IMR-90 (cell line): ENCODE data around the gene ANO7. TPM values are rescaled to one million over a fixed set of nuclear protein-coding genes. Genes with fewer than 3 reads are reported as not detected.

ENCODE experiments used
- ATAC-seq: fragments of 200-7000 bp; cut with Tn5 transposase; 2 replicates; pipeline ENCODE4 v1.9.1; 2020; ENCODE audit warnings: low read depth, mild to moderate bottlenecking, moderate library complexity
- BruUV-seq: library from RNA; stranded (reverse); fragments of 400-500 nt; replicated peaks from 2 replicates; lab custom pipeline; 2021; lab: Mats Ljungman, UMichigan
- CTCF ChIA-PET: fragments of 300-600 bp; formaldehyde crosslinking; extraction: SDS; loops from one replicate; lab custom pipeline; 2021; ENCODE audit warnings: antibody characterized with exemption; lab: Yijun Ruan, JAX
- POLR2A ChIA-PET: fragments of 300-600 bp; sonication (Branson Sonifier 250); formaldehyde crosslinking; loops from one replicate; lab custom pipeline; 2022; ENCODE audit warnings: antibody characterized with exemption; ENCODE audit not compliant: unreplicated experiment; lab: Charles Lee
- DNase-seq: peaks from one replicate; pipeline ENCODE4 v3.0.0; 2013
- H2AFZ ChIP-seq: replicated peaks from 2 replicates; pipeline ENCODE3; 2013; ENCODE audit warnings: low read length, mild to moderate bottlenecking; ENCODE audit not compliant: poor library complexity
- H2AK5ac ChIP-seq: 2 replicates; pipeline ENCODE4 v1.6.1; 2013; ENCODE audit warnings: low read depth, low read length, inconsistent platforms
- H2AK9ac ChIP-seq: replicated peaks from 2 replicates; pipeline ENCODE3; 2013; ENCODE audit warnings: mild to moderate bottlenecking, low read depth, low read length, moderate library complexity; ENCODE audit not compliant: poor library complexity
- H2BK120ac ChIP-seq: 2 replicates; pipeline ENCODE4 v1.6.1; 2013; ENCODE audit warnings: low read depth, low read length, inconsistent platforms
- H2BK15ac ChIP-seq: 3 replicates; pipeline ENCODE4 v1.6.1; 2013; ENCODE audit warnings: low read depth, low read length, inconsistent platforms
- H2BK20ac ChIP-seq: 2 replicates; pipeline ENCODE4 v1.6.1; 2013; ENCODE audit warnings: low read depth, mild to moderate bottlenecking, inconsistent platforms, low read length, moderate library complexity
- H2BK5ac ChIP-seq: 2 replicates; pipeline ENCODE4 v1.6.1; 2013; ENCODE audit warnings: mild to moderate bottlenecking, low read depth, low read length, inconsistent platforms; ENCODE audit not compliant: poor library complexity, severe bottlenecking
- H3K14ac ChIP-seq: replicated peaks from 2 replicates; pipeline ENCODE4 v1.6.1; 2013; ENCODE audit warnings: low read depth, low read length, inconsistent platforms
- H3K18ac ChIP-seq: 2 replicates; pipeline ENCODE4 v1.6.1; 2013; ENCODE audit warnings: low read depth, low read length, control low read depth
- H3K23ac ChIP-seq: 2 replicates; pipeline ENCODE4 v1.6.1; 2013; ENCODE audit warnings: low read depth, low read length, inconsistent platforms
- H3K27ac ChIP-seq: 2 replicates; pipeline ENCODE4 v1.5.1; 2013; ENCODE audit warnings: mild to moderate bottlenecking, control low read depth, low read length; ENCODE audit not compliant: insufficient read depth
- H3K27me3 ChIP-seq: 2 replicates; pipeline ENCODE4 v1.6.1; 2013; ENCODE audit warnings: low read length; ENCODE audit not compliant: control insufficient read depth, insufficient read depth
- H3K36me3 ChIP-seq: 2 replicates; pipeline ENCODE4 v1.6.1; 2013; ENCODE audit warnings: low read length, mixed read lengths; ENCODE audit not compliant: control insufficient read depth, insufficient read depth
- H3K4ac ChIP-seq: 2 replicates; pipeline ENCODE4 v1.6.1; 2013; ENCODE audit warnings: low read depth, low read length, inconsistent platforms
- H3K4me1 ChIP-seq: 2 replicates; pipeline ENCODE4 v1.6.1; 2013; ENCODE audit warnings: low read length, mixed read lengths; ENCODE audit not compliant: control insufficient read depth, insufficient read depth
- H3K4me2 ChIP-seq: 2 replicates; pipeline ENCODE4 v1.6.1; 2013; ENCODE audit warnings: low read depth, mild to moderate bottlenecking, control low read depth, low read length, moderate library complexity
- H3K4me3 ChIP-seq: 2 replicates; pipeline ENCODE4 v1.5.1; 2013; ENCODE audit warnings: low read depth, mild to moderate bottlenecking, control low read depth, low read length, moderate library complexity; ENCODE audit not compliant: insufficient read depth
- H3K56ac ChIP-seq: 2 replicates; pipeline ENCODE4 v1.6.1; 2013; ENCODE audit warnings: low read length, inconsistent platforms; ENCODE audit not compliant: insufficient read depth; ENCODE audit errors: extremely low read depth
- H3K79me1 ChIP-seq, 2 experiments: 2 replicates each; pipeline ENCODE4 v1.6.1; 2013; ENCODE audit warnings: low read length in 2 of 2, inconsistent platforms in 1 of 2, low read depth in 1 of 2
- H3K9ac ChIP-seq: 2 replicates; pipeline ENCODE4 v1.6.1; 2013; ENCODE audit warnings: low read depth, low read length, control low read depth
- H3K9me1 ChIP-seq: 2 replicates; pipeline ENCODE4 v1.6.1; 2013; ENCODE audit warnings: low read length, inconsistent platforms; ENCODE audit not compliant: insufficient read depth
- H3K9me3 ChIP-seq: 2 replicates; pipeline ENCODE4 v1.6.1; 2013; ENCODE audit warnings: low read length; ENCODE audit not compliant: control insufficient read depth, insufficient read depth
- H4K20me1 ChIP-seq: 2 replicates; pipeline ENCODE4 v1.6.1; 2013; ENCODE audit warnings: low read length, inconsistent platforms; ENCODE audit not compliant: insufficient read depth
- H4K5ac ChIP-seq: 2 replicates; pipeline ENCODE4 v1.6.1; 2013; ENCODE audit warnings: mild to moderate bottlenecking, low read depth, low read length, control low read depth
- H4K8ac ChIP-seq, 2 experiments: 2 replicates each; pipeline ENCODE4 v1.6.1; 2013; ENCODE audit warnings: low read depth in 2 of 2, low read length in 2 of 2, control low read depth in 1 of 2, inconsistent platforms in 1 of 2
- H4K91ac ChIP-seq: 2 replicates; pipeline ENCODE4 v1.6.1; 2013; ENCODE audit warnings: low read depth, low read length, inconsistent platforms; ENCODE audit not compliant: insufficient read depth
- BHLHE40 ChIP-seq: fragments of 150-350 bp; IDR thresholded peaks from 2 replicates; pipeline ENCODE4 v1.6.1; 2016; ENCODE audit warnings: mild to moderate bottlenecking, low read depth, low read length
- CEBPB ChIP-seq: IDR thresholded peaks from 2 replicates; pipeline ENCODE4 v1.6.1; 2012; ENCODE audit warnings: low read depth, low read length, improper control_type of control experiment
- CHD1 ChIP-seq: IDR thresholded peaks from 2 replicates; pipeline ENCODE4 v1.6.1; 2012; ENCODE audit warnings: low read depth, low read length, improper control_type of control experiment
- CTCF ChIP-seq: conservative IDR thresholded peaks from 2 replicates; pipeline ENCODE4 v1.5.1; 2012; ENCODE audit warnings: mild to moderate bottlenecking, low read depth, low read length, improper control_type of control experiment
- ELK1 ChIP-seq: fragments of 150-350 bp; IDR thresholded peaks from 2 replicates; pipeline ENCODE4 v1.6.1; 2016; ENCODE audit warnings: low read depth, mild to moderate bottlenecking, low read length, moderate library complexity, borderline replicate concordance
- FOS ChIP-seq: fragments of 150-350 bp; IDR thresholded peaks from 2 replicates; pipeline ENCODE4 v1.6.1; 2016; ENCODE audit warnings: low read depth, low read length
- MAFK ChIP-seq: IDR thresholded peaks from 2 replicates; pipeline ENCODE4 v1.6.1; 2012; ENCODE audit warnings: low read depth, low read length, improper control_type of control experiment
- MAZ ChIP-seq: IDR thresholded peaks from 2 replicates; pipeline ENCODE4 v1.6.1; 2012; ENCODE audit warnings: low read depth, mild to moderate bottlenecking, low read length, improper control_type of control experiment, moderate library complexity, borderline replicate concordance
- MXI1 ChIP-seq: IDR thresholded peaks from 2 replicates; pipeline ENCODE4 v1.6.1; 2012; ENCODE audit warnings: low read depth, mild to moderate bottlenecking, low read length, moderate library complexity, borderline replicate concordance
- NFE2L2 ChIP-seq: fragments of 150-350 bp; IDR thresholded peaks from 2 replicates; pipeline ENCODE4 v1.6.1; 2016; ENCODE audit warnings: low read depth, mild to moderate bottlenecking, low read length
- POLR2A ChIP-seq: IDR thresholded peaks from 2 replicates; pipeline ENCODE4 v1.6.1; 2012; ENCODE audit warnings: mild to moderate bottlenecking, low read depth, low read length
- RAD21 ChIP-seq: IDR thresholded peaks from 2 replicates; pipeline ENCODE4 v1.6.1; 2012; ENCODE audit warnings: low read length, improper control_type of control experiment
- RCOR1 ChIP-seq: IDR thresholded peaks from 2 replicates; pipeline ENCODE4 v1.6.1; 2012; ENCODE audit warnings: mild to moderate bottlenecking, low read length, improper control_type of control experiment; ENCODE audit not compliant: insufficient replicate concordance
- SMC3 ChIP-seq: fragments of 150-350 bp; IDR thresholded peaks from 2 replicates; pipeline ENCODE4 v1.6.1; 2016; ENCODE audit warnings: low read depth, mild to moderate bottlenecking, antibody characterized with exemption, low read length, moderate library complexity
- WGBS, 2 experiments: methylation state at CpG; one replicate each; pipeline versions ENCODE4 v1.1.5 to v1.1.7; 2013; ENCODE audit warnings: missing lambda C conversion rate in 2 of 2; ENCODE audit not compliant: insufficient read length in 1 of 2; ENCODE audit errors: extremely low coverage in 2 of 2; 5-methylcytosine and 5-hydroxymethylcytosine counted together
- dilution Hi-C: fragments of 300-500 bp; cut with HindIII; formaldehyde crosslinking; loops from one replicate; pipeline ENCODE4 v1.14.3; 2018; ENCODE audit warnings: low sequenced_read_pairs; ENCODE audit not compliant: unreplicated experiment
- in situ Hi-C: fragments of 300-500 bp; cut with MboI; formaldehyde crosslinking; loops from 3 replicates; pipeline ENCODE4 v1.14.3; 2019; ENCODE audit warnings: low sequenced_read_pairs, inconsistent platforms, mixed read lengths
- intact Hi-C: fragments of 100-400 bp; cut with micrococcal nuclease; formaldehyde crosslinking; loops from 2 replicates; pipeline ENCODE4 v1.10.0; 2022
- polyA plus RNA-seq, 3 experiments: library from polyadenylated mRNA; depleted of rRNA; stranded (reverse); fragments of >200 nt; gene quantifications; 2 replicates each; pipeline ENCODE4 v1.2.3, GENCODE V29; 2012; ENCODE audit warnings: low replicate concordance in 1 of 3
- total RNA-seq: library from RNA; depleted of rRNA; stranded (reverse); fragments of >200 nt; gene quantifications from 2 replicates; pipeline ENCODE4 v1.2.3, GENCODE V29; 2012

Gene ANO7
- total and polyA plus RNA-seq, 2 of the 4 experiments (the other 2 are of a cell fraction): 0.36 to 3.4 TPM

GRCh38 chr2:241226723-241227572, 38.5 kb downstream of the ANO7 start (continued):
- no peak for TF ChIP-seq RAD21

- Histone ChIP-seq H4K20me1 (peaks cover 92% of the 10 kb centered on the region), H3K9ac (no peak overlapping the region), H4K8ac (no peak overlapping the region), H2AK9ac (no peak overlapping the region), H3K9me3 (no peaks in the 10 kb centered on the region), H3K4me1 (peaks cover 9% of the 10 kb centered on the region; the same call in 1 of the 2 replicates), H3K4me2 (no peak overlapping the region), H2BK120ac (no peak overlapping the region), H3K4me3 (no peak overlapping the region), H3K27ac (no peak overlapping the region), H2AK5ac (no peak overlapping the region), H2BK15ac (no peak overlapping the region), H4K91ac (no peak overlapping the region), H2AFZ (no peak overlapping the region), H3K18ac (no peak overlapping the region), H4K5ac (no peak overlapping the region), H3K4ac (no peak overlapping the region), H2BK20ac (no peak overlapping the region), H3K36me3 (peaks cover 64% of the 10 kb centered on the region), H3K56ac (no peak overlapping the region), H3K79me1 (peaks cover 21 to 63% of the 10 kb centered on the region in 2 experiments), H3K27me3 (no peaks in the 10 kb centered on the region), H3K23ac (no peak overlapping the region; the same call in 1 of the 2 replicates), H2BK5ac (no peak overlapping the region), H3K9me1 (peaks cover 3% of the 10 kb centered on the region; the same call in 1 of the 2 replicates), H3K14ac (no peak overlapping the region)
- CTCF ChIA-PET: no interaction called here
- intact Hi-C loops (no loop called here), in situ Hi-C loops (no loop called here), dilution Hi-C loops (no loop called here)
- POLR2A ChIA-PET: no interaction called here
- DNase-seq: no peak
- ATAC-seq: no peak
- WGBS, 2 experiments: no CpG with 5 or more reads among the region's 8 CpGs
- BruUV-seq: no TSS peak
- no peak for TF ChIP-seq RAD21
- no peak for TF ChIP-seq BHLHE40
- no peak for TF ChIP-seq ELK1
- TF ChIP-seq SMC3: no peak
- TF ChIP-seq RCOR1: no peak
- no peak for TF ChIP-seq CEBPB
- TF ChIP-seq FOS: no peak
- no peak for TF ChIP-seq NFE2L2
- TF ChIP-seq MXI1: no peak
- TF ChIP-seq MAFK: no peak
- no peak for TF ChIP-seq CTCF
- TF ChIP-seq POLR2A: no peak
- no peak for TF ChIP-seq CHD1
- no peak for TF ChIP-seq MAZ
These were observed 39.1 kb downstream of the ANO7 start for GRCh38 chr2:241227594-241227993.
